GM18909 (cell line): ENCODE data around the gene MMGT1.
"Not testable (repeated sequence)": the region's sequence is repeated elsewhere in the genome, so short reads cannot be mapped to it uniquely, and the experiment has no call there.

Experiments used
- ATAC-seq: cut with Tn5 transposase; IDR thresholded peaks from one replicate; pipeline ENCODE4 v1.9.1; 2021; ENCODE audit warnings: mild to moderate bottlenecking; ENCODE audit not compliant: unreplicated experiment, poor library complexity

MMGT1 gene

DNA sequence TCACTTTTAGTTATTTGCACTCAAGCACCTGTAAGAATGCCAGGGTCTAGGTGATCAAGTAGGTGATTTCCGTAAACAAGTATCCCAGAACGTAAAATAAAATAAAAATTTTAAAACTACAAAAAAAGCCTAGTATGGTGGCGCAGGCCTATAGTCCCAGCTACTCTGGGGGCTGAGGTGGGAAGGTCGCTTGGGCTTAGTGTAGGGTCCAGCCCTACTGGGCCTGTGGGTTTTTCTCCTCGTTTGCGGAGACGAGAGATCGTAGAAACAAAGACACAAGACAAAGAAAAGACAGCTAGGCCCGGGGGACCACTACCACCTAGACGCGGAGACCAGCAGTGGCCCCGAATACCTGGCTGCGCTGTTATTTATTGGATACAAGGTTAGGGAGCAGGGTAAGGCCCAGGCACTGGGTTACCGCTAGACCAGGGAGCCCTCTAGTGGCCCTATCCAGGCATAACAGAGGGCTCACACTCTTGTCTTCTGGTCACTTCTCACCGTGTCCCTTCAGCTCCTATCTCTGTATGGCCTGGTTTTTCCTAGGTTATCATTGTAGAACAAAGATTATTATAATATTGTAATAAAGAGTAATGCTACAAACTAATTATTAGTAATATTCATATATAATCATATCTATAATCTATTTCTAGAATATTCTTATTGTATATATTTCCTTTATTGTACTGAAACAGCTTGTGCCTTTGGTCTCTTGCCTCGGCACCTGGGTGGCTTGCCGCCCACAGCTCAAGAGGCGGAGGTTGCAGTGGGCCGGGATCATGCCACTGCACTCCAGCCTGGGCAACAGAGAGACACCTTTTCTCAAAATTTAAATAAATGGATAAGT lies 41.9 kb downstream of the MMGT1 start:
- peak; percentile 80 for ATAC-seq

DNA sequence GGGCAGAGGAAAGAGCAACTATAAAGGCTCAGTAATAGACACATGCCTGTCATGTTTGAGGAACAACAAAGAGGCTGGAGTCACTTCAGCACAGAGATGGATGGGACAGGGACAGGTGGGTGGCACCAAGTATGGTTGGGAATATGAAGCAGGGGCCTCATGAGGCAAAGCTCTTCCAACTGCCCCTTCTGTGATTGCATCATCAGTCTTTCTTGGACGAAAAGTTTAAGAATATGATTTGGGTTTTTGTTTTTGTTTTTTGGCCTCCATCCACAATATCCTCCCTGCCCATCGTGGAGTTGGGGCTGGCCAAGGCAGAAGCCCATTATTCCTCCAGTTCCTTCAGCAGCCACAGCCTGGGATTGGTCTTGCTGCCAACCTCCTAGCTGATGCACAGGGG lies 45.9 kb downstream of the MMGT1 start:
- no peak for ATAC-seq

DNA sequence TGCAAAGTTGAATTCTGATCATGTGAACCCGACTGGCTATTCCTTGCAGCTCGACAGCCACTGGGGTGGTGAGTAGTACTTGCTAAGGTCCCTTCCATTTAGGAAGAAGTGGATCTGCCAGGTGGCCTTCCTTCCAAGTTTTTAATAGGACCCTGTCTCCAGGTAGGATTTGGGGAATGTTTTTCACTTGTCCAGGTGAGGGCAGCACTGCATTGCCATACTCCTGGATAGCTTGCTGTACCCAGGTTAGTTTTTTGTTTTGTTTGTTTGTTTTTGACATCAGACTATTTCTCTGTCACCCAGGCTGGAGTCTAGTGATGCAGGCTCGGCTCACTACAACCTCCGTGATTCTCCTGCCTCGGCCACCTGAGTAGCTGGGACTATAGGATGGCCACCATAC lies 50.4 kb downstream of the MMGT1 start:
- no peak for ATAC-seq

DNA sequence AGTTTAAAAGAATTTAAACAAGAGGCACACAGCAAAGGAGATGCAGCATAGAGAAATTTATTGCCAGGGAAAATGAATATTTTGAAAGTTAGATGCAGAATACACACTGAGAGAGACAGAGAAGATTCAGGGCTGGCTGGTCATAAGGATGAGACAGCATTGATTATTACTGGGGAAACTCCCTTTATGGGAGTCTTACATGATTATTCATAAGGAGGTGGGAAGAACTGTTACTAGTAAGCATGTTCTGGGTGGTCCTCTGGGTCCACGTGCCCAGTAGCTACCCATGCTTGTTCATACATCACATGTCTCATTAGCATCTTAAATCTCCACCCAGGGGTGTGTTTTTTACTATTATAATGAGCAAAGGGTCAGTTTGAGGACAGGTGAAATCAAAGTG lies 53.3 kb downstream of the MMGT1 start:
- not testable (repeated sequence) for ATAC-seq

DNA sequence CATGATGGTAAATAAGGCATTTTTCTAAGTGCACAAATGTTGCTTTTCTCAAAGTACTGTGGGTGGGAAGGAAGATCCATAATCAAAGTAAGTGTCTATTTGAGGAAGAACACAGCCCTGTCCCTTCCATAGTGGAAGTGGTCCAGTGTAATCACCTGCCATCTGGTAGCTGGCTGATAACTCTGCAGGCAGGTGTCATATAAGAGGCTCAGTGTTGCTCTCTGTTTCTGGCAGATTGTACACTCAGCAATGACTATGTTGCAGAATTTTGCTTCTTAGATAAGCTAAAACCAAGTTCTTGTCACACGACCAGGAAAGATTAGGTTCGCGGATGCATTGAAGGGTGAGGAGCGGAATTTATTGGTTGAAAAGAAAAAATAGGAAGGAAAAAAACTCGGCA lies 59.4 kb downstream of the MMGT1 start:
- ATAC-seq: no peak
